Epidermal melanocyte (primary cell): ENCODE measurements around the gene HFM1.

Experiments used
- DNase-seq: peaks from one replicate; pipeline ENCODE4 v3.0.0; 2011; ENCODE audit warnings: low spot score; ENCODE audit not compliant: insufficient read length

Gene HFM1

GRCh38 chr1:91244737-91245136 lies 159.9 kb downstream of the HFM1 start:
- no peak for DNase-seq

DNA sequence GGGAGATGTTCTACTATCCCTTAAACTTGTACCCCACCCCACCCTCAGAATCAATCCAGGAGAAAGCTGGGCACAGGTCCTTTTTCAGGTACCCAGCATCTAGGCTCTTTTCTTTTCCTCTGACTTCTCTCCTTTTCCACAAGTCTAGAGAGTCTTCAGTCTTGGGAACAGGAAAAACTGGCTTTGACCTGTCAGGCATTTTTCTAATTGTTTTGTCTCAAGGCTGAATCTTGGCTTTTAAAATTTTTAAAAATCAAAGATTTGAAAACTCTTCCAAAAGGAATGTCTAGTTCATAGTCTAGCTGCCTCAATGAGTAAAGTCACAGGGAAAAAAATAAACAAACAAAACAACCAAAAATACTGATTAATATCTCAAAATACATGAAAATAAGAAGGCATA lies 161.5 kb downstream of the HFM1 start:
- no peak for DNase-seq

DNA sequence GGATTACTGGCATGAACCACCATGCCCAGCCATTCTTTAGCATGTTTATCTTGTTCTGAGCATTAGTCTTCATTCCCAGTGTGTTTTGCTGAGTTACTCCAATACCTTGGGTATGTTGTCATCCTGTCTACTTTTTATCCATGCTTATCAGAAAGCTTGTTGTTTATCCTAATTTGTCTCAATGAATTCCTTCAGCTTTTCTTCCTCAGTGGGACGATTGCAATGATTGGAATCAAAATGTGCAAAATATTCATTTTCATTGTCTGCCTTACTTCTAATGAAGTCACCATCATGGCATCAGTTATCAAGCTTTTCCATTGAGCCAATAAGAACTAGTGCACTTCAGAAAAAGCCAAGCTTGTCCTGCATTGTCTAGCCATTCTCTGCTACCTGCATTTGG lies 170.5 kb downstream of the HFM1 start:
- no peak for DNase-seq

DNA sequence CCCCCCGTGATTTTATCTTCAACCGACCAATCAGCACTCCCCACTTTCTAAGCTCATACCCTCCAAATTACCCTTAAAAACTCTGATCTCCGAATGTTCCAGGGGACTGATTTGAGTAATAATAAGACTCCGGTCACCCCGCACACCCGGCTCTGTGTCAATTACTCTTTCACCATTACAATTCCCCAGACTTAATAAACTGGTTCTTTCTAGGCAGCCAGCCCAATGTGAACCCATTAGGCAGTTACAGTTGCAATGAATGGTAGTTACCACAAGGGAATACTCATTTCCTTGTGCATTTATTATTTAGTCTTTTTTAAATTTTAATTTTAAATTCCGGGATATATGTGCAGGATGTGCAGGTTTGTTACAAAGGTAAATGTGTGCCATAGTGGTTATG lies 177.9 kb downstream of the HFM1 start:
- DNase-seq: no peak

- no peak for DNase-seq
Observed at GRCh38 chr1:91224878-91225277, 179.8 kb downstream of the HFM1 start.

GRCh38 chr1:91221017-91221416 lies 183.6 kb downstream of the HFM1 start:
- no peak for DNase-seq

- no peak for DNase-seq
Observed at GRCh38 chr1:91217911-91218310, 186.7 kb downstream of the HFM1 start.
